ENCODE measurements around the gene PHACTR1.

DNA sequence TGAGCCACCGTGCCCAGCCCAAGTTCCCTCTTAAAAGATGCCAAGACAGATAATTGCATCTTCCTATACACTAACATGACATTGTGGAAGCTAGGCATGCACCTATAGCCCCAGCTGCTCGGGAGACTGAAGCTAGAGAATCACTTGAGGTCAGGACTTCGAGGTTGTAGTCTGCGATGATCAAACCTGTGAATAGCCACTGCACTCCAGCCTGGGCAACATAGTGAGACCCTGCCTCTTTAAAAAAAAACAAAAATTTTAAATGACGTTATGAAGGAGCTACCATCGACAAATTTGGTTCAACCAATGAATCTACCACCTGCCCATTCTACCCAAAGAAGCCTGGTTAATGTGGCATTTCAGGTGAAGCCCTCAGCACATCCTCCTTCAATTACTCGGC, 531.1 kb downstream of the PHACTR1 start:
- TF ChIP-seq CTCF (IDR thresholded peaks at IDR 0.05) (no peak), POLR2A (IDR thresholded peaks at IDR 0.05) (no peak)
